GM23338 (cell line): Measurements from ENCODE around the gene ZP3.
"Not testable (repeated sequence)": the region's sequence is repeated elsewhere in the genome, so short reads cannot be mapped to it uniquely, and the experiment has no call there.

ENCODE experiments used
- EZH2phosphoT487 ChIP-seq: fragments of 200-600 bp; sonication (generic); IDR thresholded peaks from one replicate; pipeline ENCODE4 v1.8.1; 2018; ENCODE audit warnings: antibody characterized with exemption; ENCODE audit not compliant: unreplicated experiment
- TF ChIP-seq, protein P1 (sequence below), 2 experiments: fragments of 200-600 bp in 1 of 2; sonication (generic) in 1 of 2; conservative IDR thresholded peaks; 2 replicates each; pipeline versions ENCODE4 v1.5.1 to v1.6.1; 2016 to 2017; ENCODE audit warnings: antibody characterized with exemption in 2 of 2, low read depth in 2 of 2, mild to moderate bottlenecking in 2 of 2, moderate library complexity in 1 of 2

DNA sequence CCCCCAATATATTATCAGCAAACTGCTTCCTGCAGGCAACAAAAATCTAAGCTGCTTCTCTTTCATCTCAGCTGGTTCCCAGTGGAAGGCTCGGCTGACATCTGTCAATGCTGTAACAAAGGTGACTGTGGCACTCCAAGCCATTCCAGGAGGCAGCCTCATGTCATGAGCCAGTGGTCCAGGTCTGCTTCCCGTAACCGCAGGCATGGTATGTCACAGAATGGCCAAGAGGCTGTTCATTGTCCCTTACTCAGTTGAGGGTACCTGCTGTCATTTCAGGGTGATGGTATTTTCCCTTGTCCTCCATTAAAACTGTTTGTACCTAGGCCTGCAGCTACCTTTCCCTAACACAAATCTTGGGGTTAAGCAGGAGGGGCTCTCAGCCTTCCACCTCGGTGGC, 15.7 kb downstream of the ZP3 start:
- TF ChIP-seq, protein P1, sequence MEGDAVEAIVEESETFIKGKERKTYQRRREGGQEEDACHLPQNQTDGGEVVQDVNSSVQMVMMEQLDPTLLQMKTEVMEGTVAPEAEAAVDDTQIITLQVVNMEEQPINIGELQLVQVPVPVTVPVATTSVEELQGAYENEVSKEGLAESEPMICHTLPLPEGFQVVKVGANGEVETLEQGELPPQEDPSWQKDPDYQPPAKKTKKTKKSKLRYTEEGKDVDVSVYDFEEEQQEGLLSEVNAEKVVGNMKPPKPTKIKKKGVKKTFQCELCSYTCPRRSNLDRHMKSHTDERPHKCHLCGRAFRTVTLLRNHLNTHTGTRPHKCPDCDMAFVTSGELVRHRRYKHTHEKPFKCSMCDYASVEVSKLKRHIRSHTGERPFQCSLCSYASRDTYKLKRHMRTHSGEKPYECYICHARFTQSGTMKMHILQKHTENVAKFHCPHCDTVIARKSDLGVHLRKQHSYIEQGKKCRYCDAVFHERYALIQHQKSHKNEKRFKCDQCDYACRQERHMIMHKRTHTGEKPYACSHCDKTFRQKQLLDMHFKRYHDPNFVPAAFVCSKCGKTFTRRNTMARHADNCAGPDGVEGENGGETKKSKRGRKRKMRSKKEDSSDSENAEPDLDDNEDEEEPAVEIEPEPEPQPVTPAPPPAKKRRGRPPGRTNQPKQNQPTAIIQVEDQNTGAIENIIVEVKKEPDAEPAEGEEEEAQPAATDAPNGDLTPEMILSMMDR (conservative IDR thresholded peaks at IDR 0.05; ENCODE audit: low read depth in 2 of 2): not testable (repeated sequence)
- TF ChIP-seq EZH2phosphoT487: not testable (repeated sequence)
